H9 (cell line): ENCODE measurements around the gene CAPN9. TPM values are rescaled to one million over a fixed set of nuclear protein-coding genes. Genes with fewer than 3 reads are reported as not detected.

Experiments
- DNase-seq: peaks from one replicate; pipeline ENCODE4 v3.0.0-alpha.2; 2017
- H2AFZ ChIP-seq: one replicate; pipeline ENCODE4 v1.6.1; 2013; ENCODE audit warnings: mild to moderate bottlenecking, low read length, control low read depth, moderate library complexity
- H2AK5ac ChIP-seq: 2 replicates; pipeline ENCODE4 v1.6.1; 2013; ENCODE audit warnings: low read length, control low read depth, mixed read lengths; ENCODE audit not compliant: insufficient read length
- H2BK120ac ChIP-seq: one replicate; pipeline ENCODE4 v1.6.1; 2013; ENCODE audit warnings: low read depth, mild to moderate bottlenecking, low read length, control low read depth, inconsistent platforms; ENCODE audit not compliant: poor library complexity, severe bottlenecking
- H2BK12ac ChIP-seq: 2 replicates; pipeline ENCODE4 v1.6.1; 2013; ENCODE audit warnings: low read length, control low read depth, mixed read lengths, low read depth; ENCODE audit not compliant: insufficient read length
- H2BK15ac ChIP-seq: 2 replicates; pipeline ENCODE4 v1.6.1; 2013; ENCODE audit warnings: low read depth, low read length, control low read depth
- H2BK20ac ChIP-seq: one replicate; pipeline ENCODE4 v1.6.1; 2013; ENCODE audit warnings: low read depth, mild to moderate bottlenecking, low read length, control low read depth, inconsistent platforms; ENCODE audit not compliant: poor library complexity, severe bottlenecking
- H2BK5ac ChIP-seq: 2 replicates; pipeline ENCODE4 v1.6.1; 2013; ENCODE audit warnings: low read length, control low read depth, mixed read lengths; ENCODE audit not compliant: insufficient read length
- H3K14ac ChIP-seq: 2 replicates; pipeline ENCODE4 v1.6.1; 2013; ENCODE audit warnings: low read length, control low read depth; ENCODE audit not compliant: insufficient read depth
- H3K18ac ChIP-seq: 2 replicates; pipeline ENCODE4 v1.6.1; 2013; ENCODE audit warnings: low read depth, mild to moderate bottlenecking, mixed read lengths, low read length, control low read depth; ENCODE audit not compliant: insufficient read length
- H3K23ac ChIP-seq: 2 replicates; pipeline ENCODE4 v1.6.1; 2013; ENCODE audit warnings: low read length, control low read depth, mixed read lengths, low read depth; ENCODE audit not compliant: insufficient read length
- H3K23me2 ChIP-seq: 2 replicates; pipeline ENCODE4 v1.6.1; 2013; ENCODE audit warnings: low read depth, mild to moderate bottlenecking, mixed read lengths, low read length, control low read depth; ENCODE audit not compliant: insufficient read length, poor library complexity, severe bottlenecking
- H3K27ac ChIP-seq: 2 replicates; pipeline ENCODE4 v1.5.1; 2013; ENCODE audit warnings: low read length, control low read depth, mixed read lengths, low read depth; ENCODE audit not compliant: insufficient read length
- H3K27me3 ChIP-seq: 2 replicates; pipeline ENCODE4 v1.6.1; 2013; ENCODE audit warnings: low read length, control low read depth, inconsistent platforms; ENCODE audit not compliant: insufficient read depth
- H3K4ac ChIP-seq: 2 replicates; pipeline ENCODE4 v1.6.1; 2013; ENCODE audit warnings: low read depth, mild to moderate bottlenecking, control low read depth, inconsistent platforms, low read length, moderate library complexity
- H3K4me1 ChIP-seq: 2 replicates; pipeline ENCODE4 v1.6.1; 2013; ENCODE audit warnings: low read length, control low read depth, inconsistent platforms; ENCODE audit not compliant: insufficient read depth
- H3K4me2 ChIP-seq: 2 replicates; pipeline ENCODE4 v1.6.1; 2013; ENCODE audit warnings: low read length, control low read depth, mixed read lengths; ENCODE audit not compliant: insufficient read length, insufficient read depth
- H3K56ac ChIP-seq: 2 replicates; pipeline ENCODE4 v1.6.1; 2013; ENCODE audit warnings: low read depth, mild to moderate bottlenecking, mixed read lengths, low read length, control low read depth; ENCODE audit not compliant: insufficient read length
- H3K79me1 ChIP-seq: 2 replicates; pipeline ENCODE4 v1.6.1; 2013; ENCODE audit warnings: low read depth, mild to moderate bottlenecking, moderate library complexity, low read length, control low read depth, inconsistent platforms; ENCODE audit not compliant: insufficient read depth, poor library complexity, severe bottlenecking
- H3K79me2 ChIP-seq: 2 replicates; pipeline ENCODE4 v1.6.1; 2013; ENCODE audit warnings: low read length, control low read depth, inconsistent platforms; ENCODE audit not compliant: insufficient read depth
- H3K9ac ChIP-seq: 2 replicates; pipeline ENCODE4 v1.6.1; 2013; ENCODE audit warnings: low read length, control low read depth, mixed read lengths; ENCODE audit not compliant: insufficient read length; ENCODE audit errors: extremely low read depth
- H3K9me3 ChIP-seq: one replicate; pipeline ENCODE4 v1.6.1; 2013; ENCODE audit warnings: low read depth, low read length, inconsistent platforms; ENCODE audit not compliant: control insufficient read depth
- H3T11ph ChIP-seq: one replicate; pipeline ENCODE4 v1.6.1; 2013; ENCODE audit warnings: mild to moderate bottlenecking, low read length, control low read depth, inconsistent platforms
- H4K20me1 ChIP-seq: one replicate; pipeline ENCODE4 v1.6.1; 2013; ENCODE audit not compliant: control insufficient read depth, insufficient read length, insufficient read depth
- H4K5ac ChIP-seq: 2 replicates; pipeline ENCODE4 v1.6.1; 2013; ENCODE audit warnings: low read depth, mild to moderate bottlenecking, mixed read lengths, low read length, control low read depth; ENCODE audit not compliant: insufficient read length
- H4K8ac ChIP-seq: replicated peaks from 2 replicates; pipeline ENCODE4 v1.6.1; 2013; ENCODE audit warnings: low read length, control low read depth, mixed read lengths, low read depth; ENCODE audit not compliant: insufficient read length
- H4K91ac ChIP-seq: 2 replicates; pipeline ENCODE4 v1.6.1; 2013; ENCODE audit warnings: low read depth, mild to moderate bottlenecking, moderate library complexity, mixed read lengths, low read length, control low read depth; ENCODE audit not compliant: insufficient read length
- H3K27ac Mint-ChIP-seq, 3 experiments: 2 replicates in 2 of 3; 3 replicates in 1 of 3; pipeline ENCODE4 v1.8.0; 2020 to 2021; ENCODE audit warnings: mixed read lengths in 3 of 3, mild to moderate bottlenecking in 1 of 3, moderate library complexity in 1 of 3
- H3K27me3 Mint-ChIP-seq: 2 replicates; pipeline ENCODE4 v1.8.0; 2021; ENCODE audit warnings: low read depth, mild to moderate bottlenecking, moderate library complexity, mixed read lengths
- H3K36me3 Mint-ChIP-seq, 3 experiments: 2 replicates in 2 of 3; 3 replicates in 1 of 3; pipeline ENCODE4 v1.8.0; 2020 to 2021; ENCODE audit warnings: low read depth in 3 of 3, mixed read lengths in 3 of 3; ENCODE audit not compliant: insufficient read depth in 1 of 3
- H3K4me1 Mint-ChIP-seq, 2 experiments: 2 replicates each; pipeline ENCODE4 v1.8.0; 2020; ENCODE audit warnings: mixed read lengths in 2 of 2
- H3K4me3 Mint-ChIP-seq, 2 experiments: 2 replicates in 1 of 2; 3 replicates in 1 of 2; pipeline ENCODE4 v1.8.0; 2020 to 2021; ENCODE audit warnings: mild to moderate bottlenecking in 2 of 2, mixed read lengths in 2 of 2, moderate library complexity in 1 of 2
- H3K9me3 Mint-ChIP-seq, 2 experiments: 2 replicates in 1 of 2; 3 replicates in 1 of 2; pipeline ENCODE4 v1.8.0; 2020; ENCODE audit warnings: mild to moderate bottlenecking in 2 of 2, mixed read lengths in 2 of 2, moderate library complexity in 1 of 2
- CTCF ChIP-seq: fragments of 200-600 bp; sonication (generic); conservative IDR thresholded peaks from 3 replicates; pipeline ENCODE4 v1.8.0; 2021; ENCODE audit warnings: antibody characterized with exemption, mild to moderate bottlenecking
- WGBS: extraction: QIAGEN DNeasy Blood & Tissue Kit; methylation state at CpG from one replicate; pipeline ENCODE4 v1.1.7; 2013; ENCODE audit warnings: missing lambda C conversion rate, low lambda C conversion rate, mixed read lengths; ENCODE audit not compliant: insufficient read length; ENCODE audit errors: extremely low coverage; 5-methylcytosine and 5-hydroxymethylcytosine counted together
- total RNA-seq: library from RNA; stranded (reverse); gene quantifications from 2 replicates; pipeline ENCODE4 v1.2.1, GENCODE V29; 2021

Gene CAPN9
- total RNA-seq, 1 experiment from 2014 or later = 0.22 TPM

GRCh38 chr1:230750576-230750975 is 3.4 kb downstream of the CAPN9 start:
- H3K27me3 Mint-ChIP-seq = peaks cover 6% of the 10 kb centered on the region
- Histone ChIP-seq H3K79me1 (no peaks in the 10 kb centered on the region), H2BK20ac (no peak overlapping the region), H2BK15ac (no peak overlapping the region), H3K4me2 (no peak overlapping the region), H3K9ac (no peak overlapping the region), H3K9me3 (no peaks in the 10 kb centered on the region), H3K23ac (no peak overlapping the region), H3K27me3 (no peaks in the 10 kb centered on the region), H2AFZ (no peak overlapping the region), H3K18ac (no peak overlapping the region), H3K4ac (no peak overlapping the region), H4K91ac (no peak overlapping the region), H3K14ac (no peak overlapping the region; the same call in 1 of the 2 replicates), H3T11ph (no peak overlapping the region), H4K8ac (no peak overlapping the region), H2AK5ac (no peak overlapping the region), H4K20me1 (no peaks in the 10 kb centered on the region), H3K4me1 (peaks cover 4% of the 10 kb centered on the region; the same call in 1 of the 2 replicates), H3K79me2 (no peaks in the 10 kb centered on the region), H2BK12ac (no peak overlapping the region), H3K23me2 (no peaks in the 10 kb centered on the region), H2BK120ac (no peak overlapping the region), H4K5ac (no peak overlapping the region), H2BK5ac (no peak overlapping the region), H3K56ac (no peak overlapping the region), H3K27ac (no peak overlapping the region)
- WGBS = no CpG with 5 or more reads among the region's 5 CpGs
- no peaks in the 10 kb centered on the region; a peak in 1 of 7 replicates for H3K36me3 Mint-ChIP-seq
- DNase-seq = no peak
- H3K27ac Mint-ChIP-seq = no peak overlapping the region; a peak in 1 of 7 replicates
- peaks cover 47 to 59% of the 10 kb centered on the region in 2 experiments for H3K4me1 Mint-ChIP-seq
- no peak for TF ChIP-seq CTCF
- no peaks in the 10 kb centered on the region for H3K9me3 Mint-ChIP-seq
- H3K4me3 Mint-ChIP-seq = no peak overlapping the region
